ENCODE data around the gene IRS2. TPM values are rescaled to one million over a fixed set of nuclear protein-coding genes. Genes with fewer than 3 reads are reported as not detected.

Gene IRS2
- total RNA-seq, 2 donors from 2014 or later = 47.8 to 59.8 TPM

- no peak for ATAC-seq (ENCODE audit: insufficient number of reproducible peaks, low FRiP score, low read depth)
- Histone ChIP-seq H3K4me3 (no peak overlapping the region), H3K4me1 (ENCODE audit: control insufficient read depth in 1 of 2, low read depth in 2 of 2) (no peaks in the 10 kb centered on the region), H3K27me3 (replicated peaks; ENCODE audit: insufficient read depth) (no peaks in the 10 kb centered on the region), H3K27ac (no peak overlapping the region), H3K36me3 (no peaks in the 10 kb centered on the region), H3K9me3 (no peaks in the 10 kb centered on the region)
- no peak for DNase-seq (ENCODE audit: low spot score)
- TF ChIP-seq CTCF (IDR thresholded peaks at IDR 0.05) = no peak
Measured at GRCh38 chr13:109809216-109809932, 23.0 kb upstream of the IRS2 start.

GRCh38 chr13:109807345-109807744, 21.0 kb upstream of the IRS2 start:
- ATAC-seq (ENCODE audit: insufficient number of reproducible peaks, low FRiP score, low read depth) (no peak), DNase-seq (ENCODE audit: low spot score) (no peak)
- TF ChIP-seq CTCF (IDR thresholded peaks at IDR 0.05) = no peak
- Histone ChIP-seq H3K4me1 (ENCODE audit: control insufficient read depth in 1 of 2, low read depth in 2 of 2) (no peaks in the 10 kb centered on the region), H3K4me3 (no peak overlapping the region), H3K9me3 (no peaks in the 10 kb centered on the region), H3K36me3 (no peaks in the 10 kb centered on the region), H3K27me3 (replicated peaks; ENCODE audit: insufficient read depth) (no peaks in the 10 kb centered on the region), H3K27ac (no peak overlapping the region)

GRCh38 chr13:109804654-109805053, 18.3 kb upstream of the IRS2 start:
- H3K4me3 ChIP-seq = no peak overlapping the region
- no peaks in the 10 kb centered on the region for H3K9me3 ChIP-seq
- H3K27me3 ChIP-seq (replicated peaks; ENCODE audit: insufficient read depth) = no peaks in the 10 kb centered on the region
- no peak overlapping the region for H3K27ac ChIP-seq
- TF ChIP-seq CTCF (IDR thresholded peaks at IDR 0.05) = no peak
- no peaks in the 10 kb centered on the region for H3K4me1 ChIP-seq (ENCODE audit: control insufficient read depth in 1 of 2, low read depth in 2 of 2)
- DNase-seq (ENCODE audit: low spot score) = no peak
- no peaks in the 10 kb centered on the region for H3K36me3 ChIP-seq
- ATAC-seq (ENCODE audit: insufficient number of reproducible peaks, low FRiP score, low read depth) = no peak

- Histone ChIP-seq H3K36me3 (no peaks in the 10 kb centered on the region), H3K4me1 (ENCODE audit: control insufficient read depth in 1 of 2, low read depth in 2 of 2) (no peaks in the 10 kb centered on the region), H3K27ac (no peak overlapping the region), H3K9me3 (no peaks in the 10 kb centered on the region), H3K4me3 (no peak overlapping the region), H3K27me3 (replicated peaks; ENCODE audit: insufficient read depth) (no peaks in the 10 kb centered on the region)
- no peak for TF ChIP-seq CTCF (IDR thresholded peaks at IDR 0.05)
- ATAC-seq (ENCODE audit: insufficient number of reproducible peaks, low FRiP score, low read depth) (no peak), DNase-seq (ENCODE audit: low spot score) (no peak)
Measured at GRCh38 chr13:109803825-109804224, 17.4 kb upstream of the IRS2 start.

GRCh38 chr13:109802936-109803335, 16.6 kb upstream of the IRS2 start:
- ATAC-seq (ENCODE audit: insufficient number of reproducible peaks, low FRiP score, low read depth) = no peak

More at GRCh38 chr13:109802936-109803335, 16.6 kb upstream of the IRS2 start:
- no peak for TF ChIP-seq CTCF (IDR thresholded peaks at IDR 0.05)
- DNase-seq (ENCODE audit: low spot score) = no peak
- Histone ChIP-seq H3K27ac (no peak overlapping the region), H3K4me1 (ENCODE audit: control insufficient read depth in 1 of 2, low read depth in 2 of 2) (no peaks in the 10 kb centered on the region), H3K4me3 (no peak overlapping the region), H3K27me3 (replicated peaks; ENCODE audit: insufficient read depth) (no peaks in the 10 kb centered on the region), H3K9me3 (no peaks in the 10 kb centered on the region), H3K36me3 (no peaks in the 10 kb centered on the region)

Data from thoracic aorta (tissue), 2 donors.